HCT116 (cell line): ENCODE data around the gene TEX264.

Experiments
- CEBPB ChIP-seq: IDR thresholded peaks from 2 replicates; pipeline ENCODE4 v1.6.1; 2012; ENCODE audit warnings: low read depth
- EZH2 ChIP-seq: fragments of 200-600 bp; sonication (generic); IDR thresholded peaks from 2 replicates; pipeline ENCODE4 v1.6.1; 2017; ENCODE audit warnings: antibody characterized with exemption, mixed run types
- EZH2phosphoT487 ChIP-seq: fragments of 200-600 bp; IDR thresholded peaks from 2 replicates; pipeline ENCODE4 v1.6.1; 2018; ENCODE audit warnings: antibody characterized with exemption, borderline replicate concordance
- JUND ChIP-seq: IDR thresholded peaks from 2 replicates; pipeline ENCODE4 v1.6.1; 2012
- POLR2A ChIP-seq: IDR thresholded peaks from 2 replicates; pipeline ENCODE4 v1.7.0; 2011; ENCODE audit warnings: borderline replicate concordance; ENCODE audit not compliant: insufficient read depth, insufficient read length; ENCODE audit errors: extremely low read depth
- RAD21 ChIP-seq: IDR thresholded peaks from 2 replicates; pipeline ENCODE4 v1.6.1; 2012; ENCODE audit warnings: low read depth, mild to moderate bottlenecking
- SIN3A ChIP-seq: IDR thresholded peaks from 2 replicates; pipeline ENCODE4 v1.6.1; 2012; ENCODE audit warnings: low read depth
- SP1 ChIP-seq: IDR thresholded peaks from 2 replicates; pipeline ENCODE4 v1.6.1; 2012; ENCODE audit warnings: low read depth
- SRF ChIP-seq: IDR thresholded peaks from 2 replicates; pipeline ENCODE4 v1.6.1; 2012; ENCODE audit warnings: low read depth
- YY1 ChIP-seq: IDR thresholded peaks from 2 replicates; pipeline ENCODE4 v1.6.1; 2011; ENCODE audit warnings: low read length, low read depth, moderate library complexity, mild to moderate bottlenecking; ENCODE audit not compliant: insufficient replicate concordance; ENCODE audit errors: extremely low read depth
- TF ChIP-seq, protein P1 (sequence below), 3 experiments: fragments of 200-600 bp in 1 of 3; sonication (generic) in 1 of 3; IDR thresholded peaks in 2 of 3; conservative IDR thresholded peaks in 1 of 3; 2 replicates each; pipeline ENCODE4 v1.5.1; 2012 to 2017; ENCODE audit warnings: low read depth in 2 of 3, low read length in 2 of 3, antibody characterized with exemption in 1 of 3, borderline replicate concordance in 1 of 3, control low read depth in 1 of 3, mild to moderate bottlenecking in 1 of 3, mixed read lengths in 1 of 3, mixed run types in 1 of 3, moderate library complexity in 1 of 3; ENCODE audit not compliant: insufficient read depth in 1 of 3
- TF ChIP-seq, protein P2 (sequence below): IDR thresholded peaks from 2 replicates; pipeline ENCODE4 v1.6.1; 2012
- TF ChIP-seq, protein P3 (sequence below): IDR thresholded peaks from 2 replicates; pipeline ENCODE4 v1.6.1; 2012; ENCODE audit warnings: low read depth

DNA sequence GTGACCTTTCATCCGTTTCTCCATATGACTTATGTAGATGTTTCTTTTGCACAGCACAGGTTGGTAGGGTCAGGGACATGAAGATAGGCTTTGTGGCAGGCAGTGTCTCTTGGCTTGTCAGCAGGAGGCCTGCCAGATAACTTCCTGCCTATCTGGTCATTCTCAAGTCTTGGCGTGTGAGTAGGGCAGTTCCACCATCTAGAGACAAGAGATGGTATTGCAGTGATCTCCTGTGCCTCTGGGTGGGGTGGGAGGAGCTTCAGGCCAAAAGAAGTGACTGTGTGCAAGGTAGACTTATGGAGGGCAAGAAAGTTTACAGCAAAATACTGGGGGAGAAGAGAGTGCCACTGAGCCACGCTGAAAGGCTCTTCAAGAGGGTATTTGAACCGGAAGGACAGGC lies 11.0 kb downstream of the TEX264 start:
- TF ChIP-seq, protein P1, sequence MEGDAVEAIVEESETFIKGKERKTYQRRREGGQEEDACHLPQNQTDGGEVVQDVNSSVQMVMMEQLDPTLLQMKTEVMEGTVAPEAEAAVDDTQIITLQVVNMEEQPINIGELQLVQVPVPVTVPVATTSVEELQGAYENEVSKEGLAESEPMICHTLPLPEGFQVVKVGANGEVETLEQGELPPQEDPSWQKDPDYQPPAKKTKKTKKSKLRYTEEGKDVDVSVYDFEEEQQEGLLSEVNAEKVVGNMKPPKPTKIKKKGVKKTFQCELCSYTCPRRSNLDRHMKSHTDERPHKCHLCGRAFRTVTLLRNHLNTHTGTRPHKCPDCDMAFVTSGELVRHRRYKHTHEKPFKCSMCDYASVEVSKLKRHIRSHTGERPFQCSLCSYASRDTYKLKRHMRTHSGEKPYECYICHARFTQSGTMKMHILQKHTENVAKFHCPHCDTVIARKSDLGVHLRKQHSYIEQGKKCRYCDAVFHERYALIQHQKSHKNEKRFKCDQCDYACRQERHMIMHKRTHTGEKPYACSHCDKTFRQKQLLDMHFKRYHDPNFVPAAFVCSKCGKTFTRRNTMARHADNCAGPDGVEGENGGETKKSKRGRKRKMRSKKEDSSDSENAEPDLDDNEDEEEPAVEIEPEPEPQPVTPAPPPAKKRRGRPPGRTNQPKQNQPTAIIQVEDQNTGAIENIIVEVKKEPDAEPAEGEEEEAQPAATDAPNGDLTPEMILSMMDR (IDR thresholded peaks at IDR 0.05 in 2 of 3, conservative IDR thresholded peaks at IDR 0.05 in 1 of 3; ENCODE audit: borderline replicate concordance in 1 of 3, insufficient read depth in 1 of 3, low read depth in 2 of 3, low read length in 2 of 3) = peak; percentile 84 to 87 (median 85)
- TF ChIP-seq, protein P2, sequence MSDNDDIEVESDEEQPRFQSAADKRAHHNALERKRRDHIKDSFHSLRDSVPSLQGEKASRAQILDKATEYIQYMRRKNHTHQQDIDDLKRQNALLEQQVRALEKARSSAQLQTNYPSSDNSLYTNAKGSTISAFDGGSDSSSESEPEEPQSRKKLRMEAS = no peak
- TF ChIP-seq EZH2 (no peak), EZH2phosphoT487 (no peak), SIN3A (no peak), CEBPB (no peak), POLR2A (no peak), JUND (no peak), SRF (no peak), RAD21 (peak; percentile 91), YY1 (no peak), SP1 (no peak)
- TF ChIP-seq, protein P3, sequence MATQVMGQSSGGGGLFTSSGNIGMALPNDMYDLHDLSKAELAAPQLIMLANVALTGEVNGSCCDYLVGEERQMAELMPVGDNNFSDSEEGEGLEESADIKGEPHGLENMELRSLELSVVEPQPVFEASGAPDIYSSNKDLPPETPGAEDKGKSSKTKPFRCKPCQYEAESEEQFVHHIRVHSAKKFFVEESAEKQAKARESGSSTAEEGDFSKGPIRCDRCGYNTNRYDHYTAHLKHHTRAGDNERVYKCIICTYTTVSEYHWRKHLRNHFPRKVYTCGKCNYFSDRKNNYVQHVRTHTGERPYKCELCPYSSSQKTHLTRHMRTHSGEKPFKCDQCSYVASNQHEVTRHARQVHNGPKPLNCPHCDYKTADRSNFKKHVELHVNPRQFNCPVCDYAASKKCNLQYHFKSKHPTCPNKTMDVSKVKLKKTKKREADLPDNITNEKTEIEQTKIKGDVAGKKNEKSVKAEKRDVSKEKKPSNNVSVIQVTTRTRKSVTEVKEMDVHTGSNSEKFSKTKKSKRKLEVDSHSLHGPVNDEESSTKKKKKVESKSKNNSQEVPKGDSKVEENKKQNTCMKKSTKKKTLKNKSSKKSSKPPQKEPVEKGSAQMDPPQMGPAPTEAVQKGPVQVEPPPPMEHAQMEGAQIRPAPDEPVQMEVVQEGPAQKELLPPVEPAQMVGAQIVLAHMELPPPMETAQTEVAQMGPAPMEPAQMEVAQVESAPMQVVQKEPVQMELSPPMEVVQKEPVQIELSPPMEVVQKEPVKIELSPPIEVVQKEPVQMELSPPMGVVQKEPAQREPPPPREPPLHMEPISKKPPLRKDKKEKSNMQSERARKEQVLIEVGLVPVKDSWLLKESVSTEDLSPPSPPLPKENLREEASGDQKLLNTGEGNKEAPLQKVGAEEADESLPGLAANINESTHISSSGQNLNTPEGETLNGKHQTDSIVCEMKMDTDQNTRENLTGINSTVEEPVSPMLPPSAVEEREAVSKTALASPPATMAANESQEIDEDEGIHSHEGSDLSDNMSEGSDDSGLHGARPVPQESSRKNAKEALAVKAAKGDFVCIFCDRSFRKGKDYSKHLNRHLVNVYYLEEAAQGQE = no peak
